GM12878 (cell line): ENCODE measurements around the gene NCS1. TPM values are rescaled to one million over a fixed set of nuclear protein-coding genes. Genes with fewer than 3 reads are reported as not detected.

Experiments
- ATAC-seq: fragments of 200-7000 bp; cut with Tn5 transposase; 3 replicates; pipeline ENCODE4 v1.9.1; 2020; ENCODE audit warnings: mild to moderate bottlenecking, moderate library complexity
- BruUV-seq: library from RNA; stranded (reverse); fragments of 400-500 nt; replicated peaks from 2 replicates; lab custom pipeline; 2021; lab: Mats Ljungman, UMichigan
- CTCF ChIA-PET: fragments of 300-600 bp; sonication (Branson Sonifier 250); formaldehyde crosslinking; extraction: SDS; loops from one replicate; lab custom pipeline; 2021; ENCODE audit warnings: inconsistent platforms; lab: Yijun Ruan, JAX
- POLR2A ChIA-PET: fragments of 350-600 bp; formaldehyde crosslinking; extraction: SDS; loops from one replicate; lab custom pipeline; 2021; ENCODE audit warnings: inconsistent platforms; lab: Charles Lee
- RAD21 ChIA-PET: fragments of 300-600 bp; sonication (Branson Sonifier 250); formaldehyde crosslinking; loops from one replicate; lab custom pipeline; 2023; ENCODE audit warnings: antibody characterized with exemption; ENCODE audit not compliant: unreplicated experiment; lab: Charles Lee
- SMC1A ChIA-PET: fragments of 300-600 bp; sonication (Branson Sonifier 250); formaldehyde crosslinking; loops from one replicate; lab custom pipeline; 2023; ENCODE audit not compliant: unreplicated experiment, uncharacterized antibody; lab: Charles Lee
- DNase-seq: peaks from one replicate; pipeline ENCODE4 v3.0.0-alpha.2; 2011; ENCODE audit warnings: low read depth, low spot score
- FAIRE-seq: peaks from 3 replicates; lab custom pipeline; 2011; peaks lifted over from hg19 to GRCh38; lab: Jason Lieb, UNC
- H2AFZ ChIP-seq: 2 replicates; pipeline ENCODE4 v1.6.0; 2011; ENCODE audit warnings: low read depth, low read length, control low read depth; ENCODE audit not compliant: control insufficient read depth
- H3K27ac ChIP-seq: 2 replicates; pipeline ENCODE4 v1.5.1; 2011; ENCODE audit warnings: control low read depth; ENCODE audit not compliant: control insufficient read depth, insufficient read depth
- H3K27me3 ChIP-seq, 2 experiments: replicated peaks in 1 of 2; 2 replicates each; pipeline versions ENCODE4 v1.6.0 to v1.6.1; 2011; ENCODE audit warnings: low read length in 1 of 2; ENCODE audit not compliant: control insufficient read depth in 2 of 2, insufficient read depth in 2 of 2
- H3K36me3 ChIP-seq, 2 experiments: 2 replicates each; pipeline ENCODE4 v1.5.1; 2011; ENCODE audit warnings: low read length in 1 of 2; ENCODE audit not compliant: control insufficient read depth in 2 of 2, insufficient read depth in 2 of 2
- H3K4me1 ChIP-seq: 2 replicates; pipeline ENCODE4 v1.6.1; 2011; ENCODE audit warnings: mild to moderate bottlenecking, low read length, moderate library complexity, mixed read lengths; ENCODE audit not compliant: control insufficient read depth, insufficient read depth
- H3K4me2 ChIP-seq: 2 replicates; pipeline ENCODE4 v1.6.0; 2011; ENCODE audit warnings: control low read depth; ENCODE audit not compliant: control insufficient read depth, insufficient read depth
- H3K4me3 ChIP-seq: fragments of 200-600 bp; sonication (generic); 2 replicates; pipeline ENCODE4 v1.5.1; 2016
- H3K79me2 ChIP-seq: 2 replicates; pipeline ENCODE4 v1.6.0; 2011; ENCODE audit warnings: low read length; ENCODE audit not compliant: control insufficient read depth, insufficient read depth
- H3K9ac ChIP-seq: 2 replicates; pipeline ENCODE4 v1.8.0; 2011; ENCODE audit warnings: low read length, control low read depth, mixed read lengths; ENCODE audit not compliant: control insufficient read depth, insufficient read depth
- H3K9me3 ChIP-seq: replicated peaks from 3 replicates; pipeline ENCODE4 v1.5.1; 2011; ENCODE audit warnings: mild to moderate bottlenecking, low read length; ENCODE audit not compliant: control insufficient read depth, insufficient read depth
- H4K20me1 ChIP-seq: 2 replicates; pipeline ENCODE4 v1.6.0; 2011; ENCODE audit not compliant: control insufficient read depth, insufficient read depth
- CBFB ChIP-seq: IDR thresholded peaks from 2 replicates; pipeline ENCODE4 v1.6.1; 2016; ENCODE audit warnings: antibody characterized with exemption, low read depth
- CHD1 ChIP-seq: IDR thresholded peaks from 2 replicates; pipeline ENCODE4 v1.6.1; 2012; ENCODE audit warnings: low read depth, low read length, improper control_type of control experiment
- CHD2 ChIP-seq: IDR thresholded peaks from 2 replicates; pipeline ENCODE4 v1.6.1; 2011; ENCODE audit warnings: low read depth, low read length, improper control_type of control experiment, borderline replicate concordance
- HDAC6 ChIP-seq: fragments of 200-600 bp; sonication (generic); IDR thresholded peaks from one replicate; pipeline ENCODE4 v1.8.0; 2017; ENCODE audit warnings: antibody characterized with exemption; ENCODE audit not compliant: unreplicated experiment
- IRF4 ChIP-seq: IDR thresholded peaks from 2 replicates; pipeline ENCODE4 v1.6.1; 2011; ENCODE audit warnings: low read depth, low read length
- KDM1A ChIP-seq: fragments of 200-600 bp; sonication (generic); IDR thresholded peaks from 2 replicates; pipeline ENCODE4 v1.6.1; 2016; ENCODE audit warnings: borderline replicate concordance
- MEF2A ChIP-seq: IDR thresholded peaks from 2 replicates; pipeline ENCODE4 v1.6.1; 2011; ENCODE audit warnings: low read depth, mild to moderate bottlenecking, low read length, moderate library complexity; ENCODE audit not compliant: insufficient read depth
- POLR2AphosphoS5 ChIP-seq: IDR thresholded peaks from 2 replicates; pipeline ENCODE4 v1.6.1; 2011; ENCODE audit warnings: mild to moderate bottlenecking, low read length, inconsistent platforms
- ZNF384 ChIP-seq: IDR thresholded peaks from 2 replicates; pipeline ENCODE4 v1.6.1; 2012; ENCODE audit warnings: low read depth, mild to moderate bottlenecking, low read length, improper control_type of control experiment, borderline replicate concordance
- WGBS: methylation state at CpG from one replicate; pipeline ENCODE4 v1.1.6; 2016; ENCODE audit warnings: low lambda C conversion rate; ENCODE audit not compliant: insufficient replicate concordance, insufficient coverage; ENCODE audit errors: missing lambda C conversion rate; 5-methylcytosine and 5-hydroxymethylcytosine counted together
- in situ Hi-C: fragments of 300-500 bp; cut with MboI; formaldehyde crosslinking; loops from 9 replicates; pipeline ENCODE4 v1.14.3; 2018; ENCODE audit warnings: mixed read lengths
- intact Hi-C: fragments of 100-400 bp; cut with micrococcal nuclease; formaldehyde crosslinking; loops from one replicate; pipeline ENCODE4 v1.14.2; 2022; ENCODE audit not compliant: unreplicated experiment
- polyA plus RNA-seq, 11 experiments: library from polyadenylated mRNA; depleted of rRNA in 4 of 11; unstranded in 6 of 11; stranded (reverse) in 5 of 11; fragments of >200 nt; fragmentation: Nextera tagmentation in 4 of 11; fragmentation: Illumina TruSeq in 1 of 11; extraction: Ambion mirVana in 4 of 11; extraction: Trizol in 1 of 11; gene quantifications; 1 replicate in 1 of 11; 2 replicates in 10 of 11; pipeline versions ENCODE4 v1.2.1 to v1.2.3, GENCODE V29; 2011 to 2016; ENCODE audit warnings: inconsistent platforms in 2 of 11, missing spikeins in 2 of 11, low read depth in 1 of 11
- total RNA-seq, 4 experiments: library from RNA; depleted of rRNA in 3 of 4; stranded (reverse); fragments of >200 nt in 3 of 4; fragmentation: Illumina TruSeq in 1 of 4; extraction: Trizol in 1 of 4; gene quantifications; 2 replicates each; pipeline versions ENCODE4 v1.2.1 to v1.2.3, GENCODE V29; 2013 to 2021
- TF ChIP-seq, protein P1 (sequence below): fragments of 450-650 bp; IDR thresholded peaks from 2 replicates; pipeline ENCODE4 v1.6.1; 2017; ENCODE audit warnings: mild to moderate bottlenecking, moderate library complexity
- TF ChIP-seq, protein P2 (sequence below): IDR thresholded peaks from 2 replicates; pipeline ENCODE4 v1.6.1; 2011; ENCODE audit warnings: low read depth, mild to moderate bottlenecking, low read length, moderate library complexity, borderline replicate concordance; ENCODE audit errors: extremely low read depth
- TF ChIP-seq, protein P3 (sequence below): IDR thresholded peaks from 2 replicates; pipeline ENCODE4 v1.6.1; 2012; ENCODE audit warnings: mild to moderate bottlenecking, low read depth, low read length
- TF ChIP-seq, protein P4 (sequence below): fragments of 450-650 bp; IDR thresholded peaks from 2 replicates; pipeline ENCODE4 v1.6.1; 2017; ENCODE audit warnings: mild to moderate bottlenecking, low read depth, inconsistent platforms; ENCODE audit not compliant: poor library complexity, severe bottlenecking

The NCS1 gene
- total and polyA plus RNA-seq, 10 of the 15 experiments (the other 5 are each of a cell fraction or from before 2014, with no cell fraction given) = 0.04 to 0.22 (median 0.06) TPM; not detected in 4

DNA sequence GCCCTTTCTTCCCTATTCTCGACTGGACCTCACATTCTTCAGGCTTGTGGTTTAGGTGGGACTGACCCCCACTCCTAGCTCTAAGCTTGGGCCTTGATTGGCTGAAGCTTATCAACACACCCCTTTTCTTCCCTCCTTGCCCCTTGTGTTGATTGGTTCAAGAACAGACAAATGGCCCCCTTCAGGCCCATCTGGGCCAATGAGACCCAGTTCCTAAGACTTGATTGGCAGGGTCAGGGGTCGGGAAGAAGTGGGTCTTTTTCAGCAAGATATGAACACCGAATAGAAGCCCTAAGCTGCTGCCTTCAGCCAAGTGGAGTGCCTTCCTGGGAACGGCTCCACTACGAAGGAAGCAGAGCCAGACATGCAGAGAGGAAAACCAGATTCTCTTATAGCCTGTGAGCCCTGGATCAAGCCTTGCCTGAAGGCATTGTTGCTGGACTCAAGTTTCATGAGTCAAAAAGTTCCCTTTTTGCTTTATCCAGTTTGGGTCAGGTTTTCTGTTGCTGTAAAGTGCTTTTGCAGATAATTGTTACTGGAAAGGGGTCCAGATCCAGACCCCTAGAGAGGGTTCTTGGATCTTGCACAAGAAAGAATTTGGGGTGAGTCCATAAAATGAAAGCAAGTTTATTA, 22.4 kb upstream of the NCS1 start:
- no TSS peak for BruUV-seq
- ChIA-PET POLR2A (no interaction called here), CTCF (interaction anchor here (0.6 kb wide), 1 partner anchor 131 kb away, joined by 5 read pairs; no protein-coding TSS in a partner anchor), SMC1A (no interaction called here), RAD21 (no interaction called here)
- no peaks in the 10 kb centered on the region for H3K9me3 ChIP-seq
- ATAC-seq (no peak), DNase-seq (no peak), FAIRE-seq (no peak)
- WGBS = 15% methylated on average over 5 of the region's 5 CpGs
- no peaks in the 10 kb centered on the region; the same call in 1 of the 2 replicates for H4K20me1 ChIP-seq
- no peak overlapping the region for H3K27ac ChIP-seq
- H2AFZ ChIP-seq = no peak overlapping the region
- no peaks in the 10 kb centered on the region for H3K4me1 ChIP-seq
- H3K36me3 ChIP-seq = no peaks in the 10 kb centered on the region
- in situ Hi-C loops = no loop called here
- H3K27me3 ChIP-seq = no peaks in the 10 kb centered on the region
- H3K79me2 ChIP-seq = no peaks in the 10 kb centered on the region
- no peak overlapping the region for H3K4me3 ChIP-seq
- no peak overlapping the region for H3K4me2 ChIP-seq
- no peak overlapping the region for H3K9ac ChIP-seq
- intact Hi-C loops = no loop called here
- TF ChIP-seq MEF2A (no peak), POLR2AphosphoS5 (no peak), IRF4 (no peak), KDM1A (no peak), ZNF384 (no peak), CHD2 (no peak), CBFB (no peak), CHD1 (no peak), HDAC6 (no peak)
- TF ChIP-seq, protein P1, sequence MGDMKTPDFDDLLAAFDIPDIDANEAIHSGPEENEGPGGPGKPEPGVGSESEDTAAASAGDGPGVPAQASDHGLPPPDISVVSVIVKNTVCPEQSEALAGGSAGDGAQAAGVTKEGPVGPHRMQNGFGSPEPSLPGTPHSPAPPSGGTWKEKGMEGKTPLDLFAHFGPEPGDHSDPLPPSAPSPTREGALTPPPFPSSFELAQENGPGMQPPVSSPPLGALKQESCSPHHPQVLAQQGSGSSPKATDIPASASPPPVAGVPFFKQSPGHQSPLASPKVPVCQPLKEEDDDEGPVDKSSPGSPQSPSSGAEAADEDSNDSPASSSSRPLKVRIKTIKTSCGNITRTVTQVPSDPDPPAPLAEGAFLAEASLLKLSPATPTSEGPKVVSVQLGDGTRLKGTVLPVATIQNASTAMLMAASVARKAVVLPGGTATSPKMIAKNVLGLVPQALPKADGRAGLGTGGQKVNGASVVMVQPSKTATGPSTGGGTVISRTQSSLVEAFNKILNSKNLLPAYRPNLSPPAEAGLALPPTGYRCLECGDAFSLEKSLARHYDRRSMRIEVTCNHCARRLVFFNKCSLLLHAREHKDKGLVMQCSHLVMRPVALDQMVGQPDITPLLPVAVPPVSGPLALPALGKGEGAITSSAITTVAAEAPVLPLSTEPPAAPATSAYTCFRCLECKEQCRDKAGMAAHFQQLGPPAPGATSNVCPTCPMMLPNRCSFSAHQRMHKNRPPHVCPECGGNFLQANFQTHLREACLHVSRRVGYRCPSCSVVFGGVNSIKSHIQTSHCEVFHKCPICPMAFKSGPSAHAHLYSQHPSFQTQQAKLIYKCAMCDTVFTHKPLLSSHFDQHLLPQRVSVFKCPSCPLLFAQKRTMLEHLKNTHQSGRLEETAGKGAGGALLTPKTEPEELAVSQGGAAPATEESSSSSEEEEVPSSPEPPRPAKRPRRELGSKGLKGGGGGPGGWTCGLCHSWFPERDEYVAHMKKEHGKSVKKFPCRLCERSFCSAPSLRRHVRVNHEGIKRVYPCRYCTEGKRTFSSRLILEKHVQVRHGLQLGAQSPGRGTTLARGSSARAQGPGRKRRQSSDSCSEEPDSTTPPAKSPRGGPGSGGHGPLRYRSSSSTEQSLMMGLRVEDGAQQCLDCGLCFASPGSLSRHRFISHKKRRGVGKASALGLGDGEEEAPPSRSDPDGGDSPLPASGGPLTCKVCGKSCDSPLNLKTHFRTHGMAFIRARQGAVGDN = no peak
- TF ChIP-seq, protein P2, sequence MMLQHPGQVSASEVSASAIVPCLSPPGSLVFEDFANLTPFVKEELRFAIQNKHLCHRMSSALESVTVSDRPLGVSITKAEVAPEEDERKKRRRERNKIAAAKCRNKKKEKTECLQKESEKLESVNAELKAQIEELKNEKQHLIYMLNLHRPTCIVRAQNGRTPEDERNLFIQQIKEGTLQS = no peak
- TF ChIP-seq, protein P3, sequence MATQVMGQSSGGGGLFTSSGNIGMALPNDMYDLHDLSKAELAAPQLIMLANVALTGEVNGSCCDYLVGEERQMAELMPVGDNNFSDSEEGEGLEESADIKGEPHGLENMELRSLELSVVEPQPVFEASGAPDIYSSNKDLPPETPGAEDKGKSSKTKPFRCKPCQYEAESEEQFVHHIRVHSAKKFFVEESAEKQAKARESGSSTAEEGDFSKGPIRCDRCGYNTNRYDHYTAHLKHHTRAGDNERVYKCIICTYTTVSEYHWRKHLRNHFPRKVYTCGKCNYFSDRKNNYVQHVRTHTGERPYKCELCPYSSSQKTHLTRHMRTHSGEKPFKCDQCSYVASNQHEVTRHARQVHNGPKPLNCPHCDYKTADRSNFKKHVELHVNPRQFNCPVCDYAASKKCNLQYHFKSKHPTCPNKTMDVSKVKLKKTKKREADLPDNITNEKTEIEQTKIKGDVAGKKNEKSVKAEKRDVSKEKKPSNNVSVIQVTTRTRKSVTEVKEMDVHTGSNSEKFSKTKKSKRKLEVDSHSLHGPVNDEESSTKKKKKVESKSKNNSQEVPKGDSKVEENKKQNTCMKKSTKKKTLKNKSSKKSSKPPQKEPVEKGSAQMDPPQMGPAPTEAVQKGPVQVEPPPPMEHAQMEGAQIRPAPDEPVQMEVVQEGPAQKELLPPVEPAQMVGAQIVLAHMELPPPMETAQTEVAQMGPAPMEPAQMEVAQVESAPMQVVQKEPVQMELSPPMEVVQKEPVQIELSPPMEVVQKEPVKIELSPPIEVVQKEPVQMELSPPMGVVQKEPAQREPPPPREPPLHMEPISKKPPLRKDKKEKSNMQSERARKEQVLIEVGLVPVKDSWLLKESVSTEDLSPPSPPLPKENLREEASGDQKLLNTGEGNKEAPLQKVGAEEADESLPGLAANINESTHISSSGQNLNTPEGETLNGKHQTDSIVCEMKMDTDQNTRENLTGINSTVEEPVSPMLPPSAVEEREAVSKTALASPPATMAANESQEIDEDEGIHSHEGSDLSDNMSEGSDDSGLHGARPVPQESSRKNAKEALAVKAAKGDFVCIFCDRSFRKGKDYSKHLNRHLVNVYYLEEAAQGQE = no peak
- TF ChIP-seq, protein P4, sequence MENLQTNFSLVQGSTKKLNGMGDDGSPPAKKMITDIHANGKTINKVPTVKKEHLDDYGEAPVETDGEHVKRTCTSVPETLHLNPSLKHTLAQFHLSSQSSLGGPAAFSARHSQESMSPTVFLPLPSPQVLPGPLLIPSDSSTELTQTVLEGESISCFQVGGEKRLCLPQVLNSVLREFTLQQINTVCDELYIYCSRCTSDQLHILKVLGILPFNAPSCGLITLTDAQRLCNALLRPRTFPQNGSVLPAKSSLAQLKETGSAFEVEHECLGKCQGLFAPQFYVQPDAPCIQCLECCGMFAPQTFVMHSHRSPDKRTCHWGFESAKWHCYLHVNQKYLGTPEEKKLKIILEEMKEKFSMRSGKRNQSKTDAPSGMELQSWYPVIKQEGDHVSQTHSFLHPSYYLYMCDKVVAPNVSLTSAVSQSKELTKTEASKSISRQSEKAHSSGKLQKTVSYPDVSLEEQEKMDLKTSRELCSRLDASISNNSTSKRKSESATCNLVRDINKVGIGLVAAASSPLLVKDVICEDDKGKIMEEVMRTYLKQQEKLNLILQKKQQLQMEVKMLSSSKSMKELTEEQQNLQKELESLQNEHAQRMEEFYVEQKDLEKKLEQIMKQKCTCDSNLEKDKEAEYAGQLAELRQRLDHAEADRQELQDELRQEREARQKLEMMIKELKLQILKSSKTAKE = no peak
